Stimulated activated CD4-positive, alpha-beta T cell treated with anti-CD3 and anti-CD28 coated beads, Interleukin-1b, Interleukin-23, amount 100 ng/mL, for 1 hour (primary cell): ENCODE results near the gene SPRY4.
"Not testable (repeated sequence)": the region's sequence is repeated elsewhere in the genome, so short reads cannot be mapped to it uniquely, and the experiment has no call there.

ENCODE experiments used
- DNase-seq, 2 donors: peaks; one replicate each; pipeline ENCODE4 v3.0.0-alpha.2; 2020; ENCODE audit warnings: low read depth in 2 of 2

Gene SPRY4

DNA sequence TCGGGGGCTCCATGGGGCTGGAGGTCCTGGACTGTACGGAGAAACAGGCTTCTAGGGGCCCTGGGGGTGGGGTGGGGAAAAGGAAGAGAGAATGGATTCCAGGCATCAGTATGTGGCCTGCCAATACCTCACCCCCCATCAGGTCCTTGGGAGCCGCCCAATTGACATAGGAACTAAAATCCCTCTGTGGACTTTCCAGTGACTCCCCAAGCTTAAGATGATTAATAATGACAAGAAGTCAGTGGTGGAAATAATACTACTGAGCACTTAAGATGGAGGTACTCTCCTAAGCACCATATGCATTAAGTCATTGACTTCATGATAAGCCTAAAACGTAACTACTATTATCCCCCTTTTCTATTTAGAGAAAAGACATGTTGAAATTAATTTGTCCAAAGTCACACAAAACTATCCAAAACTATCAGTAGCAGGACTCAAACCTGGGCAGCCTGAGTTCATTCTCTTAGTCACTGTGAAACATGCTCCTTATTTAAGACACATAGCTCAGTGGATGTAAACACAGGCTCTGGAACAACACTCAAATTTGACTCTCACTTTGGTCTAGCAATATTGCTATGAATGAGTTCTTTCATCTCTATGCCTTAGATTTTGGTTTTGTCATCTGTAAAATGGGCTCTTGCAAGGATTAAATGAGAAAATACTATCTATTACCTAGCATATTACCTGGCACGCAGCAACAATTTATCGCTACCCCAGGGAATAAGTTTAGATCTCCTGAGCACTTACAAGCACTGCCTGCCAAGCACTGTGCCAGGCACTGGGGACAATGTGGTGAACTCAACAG is 9.5 kb downstream of the SPRY4 start:
- DNase-seq, result no peak

DNA sequence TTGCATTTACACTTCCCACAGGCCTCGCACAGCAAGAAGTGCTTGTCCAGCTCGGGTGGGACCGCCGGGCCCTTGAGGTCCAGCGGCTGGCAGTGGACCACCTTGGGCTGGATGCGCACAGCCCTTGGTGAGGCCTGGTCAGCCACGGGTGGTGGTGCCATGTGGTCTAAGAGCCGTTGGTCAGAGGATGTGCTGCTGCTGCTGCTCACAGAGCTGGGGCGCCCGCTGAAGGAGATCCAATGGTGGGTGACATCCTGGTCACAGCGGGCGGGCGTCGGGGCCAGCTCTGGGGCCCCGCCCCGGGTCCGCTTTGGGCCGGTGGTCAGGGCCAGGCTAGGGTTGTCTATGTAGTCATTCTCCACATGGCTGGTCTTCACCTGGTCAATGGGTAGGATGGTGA is 10.2 kb downstream of the SPRY4 start:
- no peak for DNase-seq

- no peak for DNase-seq
Observed at GRCh38 chr5:142314109-142314508, 10.7 kb downstream of the SPRY4 start.

GRCh38 chr5:142313682-142314081 is 11.1 kb downstream of the SPRY4 start:
- no peak for DNase-seq

GRCh38 chr5:142313275-142313674 is 11.5 kb downstream of the SPRY4 start:
- DNase-seq, result no peak

DNA sequence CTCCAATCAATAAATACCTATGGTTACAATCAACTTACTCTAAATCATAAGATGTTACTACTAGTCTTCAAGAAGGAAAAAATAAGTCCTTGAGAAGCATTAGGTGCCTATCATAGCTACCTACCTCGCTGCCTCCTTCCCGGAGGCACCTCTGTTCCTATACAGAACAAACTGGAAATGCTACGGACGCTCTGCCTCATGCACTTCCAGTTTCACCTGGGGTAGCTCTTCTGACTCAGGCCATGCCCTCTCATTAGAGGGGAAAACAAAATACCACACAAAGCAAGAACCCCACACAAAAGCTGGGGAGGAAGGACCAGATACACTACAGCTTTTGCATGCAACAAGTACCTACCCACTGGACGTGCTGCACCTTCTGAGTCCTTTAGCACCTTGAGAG is 12.4 kb downstream of the SPRY4 start:
- DNase-seq, result no peak

- DNase-seq, result no peak
Observed at GRCh38 chr5:142311725-142312124, 13.1 kb downstream of the SPRY4 start.

GRCh38 chr5:142310803-142311202 is 14.0 kb downstream of the SPRY4 start:
- no peak for DNase-seq

DNA sequence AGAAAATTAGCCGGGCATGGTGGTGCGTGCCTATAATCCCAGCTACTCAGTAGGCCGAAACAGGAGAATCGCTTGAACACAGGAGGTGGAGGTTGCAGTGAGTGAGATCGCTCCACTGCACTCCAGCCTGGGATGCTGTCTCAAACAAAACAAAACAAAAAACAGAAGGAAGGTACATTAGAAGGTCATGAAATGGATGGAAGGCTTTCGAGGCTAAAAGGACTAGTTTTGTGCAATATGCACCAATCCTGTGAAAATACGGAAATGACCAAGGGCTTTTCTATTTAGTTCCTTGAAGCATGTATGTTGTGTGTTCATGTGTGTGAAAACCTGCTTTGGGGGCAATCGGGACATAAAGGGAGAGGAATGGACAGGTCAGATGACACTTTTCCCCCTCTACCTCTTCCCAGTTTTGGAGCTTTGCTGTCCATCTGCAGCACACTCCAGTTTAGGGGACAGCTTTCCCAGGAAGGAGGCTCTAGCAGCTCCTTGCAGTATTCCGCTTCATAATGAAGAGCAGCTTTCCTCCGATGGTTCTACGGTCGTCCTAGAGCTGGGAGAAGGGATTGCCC is 15.0 kb downstream of the SPRY4 start:
- DNase-seq, result no peak

- DNase-seq, result no peak
Observed at GRCh38 chr5:142308358-142308757, 16.5 kb downstream of the SPRY4 start.

DNA sequence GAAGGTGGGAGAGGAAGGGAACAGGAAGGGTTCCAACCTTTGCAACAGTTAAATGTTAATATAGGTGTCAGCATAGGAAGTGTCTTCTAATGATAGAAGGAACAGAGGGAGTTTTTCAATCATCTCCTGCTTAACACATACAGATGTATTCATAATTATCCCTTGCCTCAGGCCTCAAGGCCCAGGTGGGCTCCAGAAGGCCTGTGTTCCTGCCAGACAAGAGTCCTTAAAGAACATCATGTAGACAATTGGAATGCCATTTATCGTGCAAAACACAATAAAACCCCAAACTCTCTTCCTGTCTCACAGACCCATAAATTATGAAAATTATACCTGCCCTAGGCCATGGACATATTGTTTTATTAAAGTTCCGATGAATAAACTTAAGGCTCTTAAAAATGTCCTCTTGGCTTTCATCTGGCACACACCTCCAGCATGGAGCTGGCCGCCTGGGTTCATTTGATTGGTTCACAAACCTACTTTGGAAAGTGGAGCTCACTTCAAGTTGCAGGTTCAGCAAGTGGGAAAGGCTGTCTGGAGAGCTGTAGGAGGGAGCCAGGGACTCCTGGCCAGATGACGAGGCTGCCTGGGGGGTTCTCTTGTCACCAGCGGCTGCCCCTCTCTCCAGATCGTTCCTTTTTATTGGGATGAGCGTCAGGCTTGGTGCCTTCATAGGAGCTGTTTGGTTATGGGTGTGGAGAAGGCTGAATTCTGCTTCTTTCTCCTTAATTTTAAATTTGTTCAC is 17.5 kb downstream of the SPRY4 start:
- no peak for DNase-seq

DNA sequence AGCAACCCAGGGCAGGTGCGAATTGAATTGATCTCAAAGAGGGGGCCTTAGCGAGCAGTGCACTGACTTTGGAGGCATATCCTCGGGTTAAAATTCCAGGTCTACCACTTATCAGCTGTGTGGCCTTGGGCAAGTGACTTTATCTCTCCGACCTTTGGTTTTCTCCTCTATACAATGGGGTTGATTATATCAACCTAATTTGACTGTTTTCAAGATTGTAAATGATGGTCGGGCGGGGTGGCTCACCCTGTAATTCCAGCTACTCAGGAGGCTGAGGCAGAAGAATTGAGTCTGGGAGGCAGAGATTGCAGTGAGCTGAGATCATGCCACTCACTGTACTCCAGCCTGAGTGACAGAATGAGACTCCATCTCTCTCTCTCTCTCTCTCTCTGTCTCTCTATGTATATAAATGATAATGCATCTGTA is 18.7 kb downstream of the SPRY4 start:
- no peak for DNase-seq

DNA sequence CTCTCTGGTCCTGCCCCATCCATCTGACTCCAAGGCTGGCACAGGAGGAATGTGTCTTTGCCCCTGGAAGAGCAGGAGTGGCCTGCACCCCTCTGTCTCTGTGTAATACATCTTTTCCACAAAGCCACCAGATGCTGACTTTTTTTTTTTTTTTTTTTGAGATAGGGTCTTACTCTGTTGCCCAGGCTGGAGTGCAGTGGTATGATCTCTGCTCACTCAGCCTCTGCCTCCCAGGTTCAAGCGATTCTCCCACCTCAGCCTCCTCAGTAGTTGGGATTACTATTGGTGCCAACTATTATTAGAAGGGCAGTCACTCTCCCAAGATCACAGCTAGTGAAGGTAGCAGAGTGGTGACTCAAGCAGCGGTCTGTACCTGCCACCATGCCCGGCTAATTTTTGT is 19.6 kb downstream of the SPRY4 start:
- DNase-seq, result no peak

- no peak for DNase-seq
Observed at GRCh38 chr5:142304013-142304701, 20.7 kb downstream of the SPRY4 start.

DNA sequence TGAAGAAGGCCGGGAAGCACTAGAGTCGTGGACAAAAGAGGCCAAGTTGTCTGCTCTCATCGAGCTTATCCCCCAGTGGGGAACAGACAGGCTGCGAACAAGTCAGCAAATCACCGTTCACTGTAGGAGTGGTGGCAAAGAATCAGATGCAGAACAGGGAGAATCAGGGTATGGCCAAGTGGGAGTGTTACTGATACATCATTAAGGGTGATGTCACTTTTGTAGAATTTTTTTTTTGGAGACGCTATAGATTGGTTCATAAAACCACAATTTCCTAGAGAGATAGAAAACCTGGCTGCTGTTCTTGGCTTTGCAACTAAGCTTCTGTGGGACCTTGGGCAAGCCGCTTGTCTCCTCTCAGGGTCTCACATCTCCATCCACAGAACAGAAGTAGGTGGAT is 21.3 kb downstream of the SPRY4 start:
- DNase-seq, result no peak

GRCh38 chr5:142301540-142301939 is 23.3 kb downstream of the SPRY4 start:
- no peak for DNase-seq

DNA sequence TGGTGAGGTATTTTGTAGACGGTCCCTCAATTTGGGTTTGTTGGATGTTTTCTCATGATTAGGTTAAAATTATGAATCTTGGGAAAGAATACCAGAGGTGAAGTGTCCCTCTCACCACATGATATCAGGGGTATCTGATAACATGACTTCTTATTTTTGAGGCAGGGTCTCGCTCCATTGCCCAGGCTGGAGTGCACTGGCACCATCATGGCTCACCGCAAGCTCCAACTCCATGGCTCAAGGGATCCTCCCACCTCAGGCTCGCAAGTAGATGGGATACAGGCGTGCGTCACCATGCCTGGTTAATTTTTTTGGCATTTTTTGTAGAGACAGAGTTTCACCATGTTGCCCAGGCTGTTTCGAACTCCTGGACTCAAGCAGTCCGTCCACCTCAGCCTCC is 24.1 kb downstream of the SPRY4 start:
- no peak for DNase-seq

GRCh38 chr5:142298789-142299188 is 26.0 kb downstream of the SPRY4 start:
- DNase-seq, result no peak

GRCh38 chr5:142297786-142298185 is 27.0 kb downstream of the SPRY4 start:
- DNase-seq, result not testable (repeated sequence)

DNA sequence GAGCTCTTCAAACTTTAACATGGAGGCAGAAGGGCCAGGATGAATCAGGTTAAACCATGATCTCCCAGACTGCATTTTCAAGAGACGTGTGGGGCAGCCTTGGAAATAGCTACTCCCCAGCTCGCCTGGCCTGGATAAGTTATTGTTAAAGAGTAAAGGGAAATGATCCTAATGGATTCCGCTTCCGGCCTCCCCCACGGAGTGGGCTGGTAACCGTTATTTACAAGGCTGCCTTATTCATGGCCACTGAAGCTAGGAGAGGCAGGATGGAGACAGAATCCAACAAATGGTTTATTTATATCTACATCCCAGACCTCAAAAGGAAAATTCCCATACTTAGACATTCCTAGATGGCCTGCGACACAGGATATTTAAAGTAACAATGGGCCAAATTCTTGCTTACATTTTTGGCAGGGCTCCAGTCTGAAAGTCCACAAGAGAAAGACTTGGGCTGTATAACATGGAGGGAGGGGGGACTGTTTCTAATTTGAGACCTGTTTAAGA is 27.9 kb downstream of the SPRY4 start:
- DNase-seq, result no peak

- DNase-seq, result no peak
Observed at GRCh38 chr5:142295960-142296860, 28.6 kb downstream of the SPRY4 start.
